K562 (cell line): ENCODE results near the gene GABRE. TPM values are rescaled to one million over a fixed set of nuclear protein-coding genes. Genes with fewer than 3 reads are reported as not detected.

ENCODE experiments used
- ARID1B ChIP-seq: fragments of 450-650 bp; IDR thresholded peaks from 2 replicates; pipeline ENCODE4 v1.6.1; 2016; ENCODE audit warnings: antibody characterized with exemption, mild to moderate bottlenecking, inconsistent platforms
- CREBBP ChIP-seq: IDR thresholded peaks from one replicate; pipeline ENCODE4 v1.6.1; 2012; ENCODE audit warnings: low read depth, mild to moderate bottlenecking, control low read depth, inconsistent platforms, low read length
- ETS2 ChIP-seq: IDR thresholded peaks from 2 replicates; pipeline ENCODE4 v1.6.1; 2016; ENCODE audit warnings: borderline replicate concordance, missing genetic modification characterization, mild to moderate bottlenecking, moderate library complexity, missing compliant biosample characterization; ENCODE audit not compliant: poor library complexity, severe bottlenecking
- GABPB1 ChIP-seq: sonication (generic); formaldehyde crosslinking; IDR thresholded peaks from 2 replicates; pipeline ENCODE4 v1.8.0; 2022; ENCODE audit warnings: mild to moderate bottlenecking, missing genetic modification reagents
- HEY1 ChIP-seq: fragments of 250-450 bp; sonication (Bioruptor Pico); IDR thresholded peaks from 2 replicates; pipeline ENCODE4 v1.5.0; 2020; ENCODE audit warnings: mild to moderate bottlenecking, moderate library complexity, borderline replicate concordance
- NFATC3 ChIP-seq: fragments of 450-650 bp; IDR thresholded peaks from 2 replicates; pipeline ENCODE4 v1.6.1; 2017; ENCODE audit warnings: mild to moderate bottlenecking
- NR2F6 ChIP-seq: fragments of 450-650 bp; formaldehyde crosslinking; IDR thresholded peaks from 2 replicates; pipeline ENCODE4 v1.4.0; 2020; ENCODE audit warnings: mild to moderate bottlenecking
- PBX2 ChIP-seq, 2 experiments: IDR thresholded peaks in 1 of 2; conservative IDR thresholded peaks in 1 of 2; 2 replicates each; pipeline ENCODE4 v1.6.1; 2016; ENCODE audit warnings: low read depth in 2 of 2, mild to moderate bottlenecking in 1 of 2, missing compliant biosample characterization in 1 of 2, missing genetic modification characterization in 1 of 2, moderate library complexity in 1 of 2
- PHF20 ChIP-seq: fragments of 450-650 bp; IDR thresholded peaks from 2 replicates; pipeline ENCODE4 v1.6.1; 2018; ENCODE audit not compliant: partially characterized antibody
- PTBP1 ChIP-seq: fragments of 200-400 bp; formaldehyde crosslinking; IDR thresholded peaks from 2 replicates; pipeline ENCODE4 v1.6.1; 2017; ENCODE audit warnings: low read depth, low read length
- ZBTB26 ChIP-seq: fragments of 450-650 bp; formaldehyde crosslinking; IDR thresholded peaks from 2 replicates; pipeline ENCODE4 v1.4.0; 2022; ENCODE audit warnings: missing genetic modification characterization
- ZFP30 ChIP-seq: fragments of 250-450 bp; sonication (Bioruptor Pico); IDR thresholded peaks from 2 replicates; pipeline ENCODE4 v1.8.0; 2022; ENCODE audit warnings: moderate library complexity, mild to moderate bottlenecking, inconsistent platforms, borderline replicate concordance
- ZNF592 ChIP-seq: fragments of 450-650 bp; IDR thresholded peaks from 2 replicates; pipeline ENCODE4 v1.6.1; 2017; ENCODE audit warnings: antibody characterized with exemption, mild to moderate bottlenecking
- ZNF695 ChIP-seq: fragments of 450-650 bp; formaldehyde crosslinking; IDR thresholded peaks from 2 replicates; pipeline ENCODE4 v1.4.0; 2020; ENCODE audit warnings: mild to moderate bottlenecking, moderate library complexity
- polyA plus RNA-seq, 8 experiments: library from polyadenylated mRNA; depleted of rRNA in 4 of 8; stranded (reverse) in 5 of 8; unstranded in 3 of 8; fragments of >200 nt; fragmentation: Nextera tagmentation in 2 of 8; fragmentation: Illumina TruSeq in 1 of 8; extraction: Ambion mirVana in 2 of 8; extraction: Trizol in 1 of 8; gene quantifications; 2 replicates each; pipeline versions ENCODE4 v1.2.1 to v1.2.3, GENCODE V29; 2011 to 2014; ENCODE audit warnings: inconsistent platforms in 1 of 8, missing spikeins in 1 of 8
- total RNA-seq, 7 experiments: library from RNA; depleted of rRNA in 6 of 7; stranded (reverse); fragments of >200 nt in 6 of 7; fragmentation: Illumina TruSeq in 2 of 7; extraction: Trizol in 2 of 7; gene quantifications; 2 replicates each; pipeline versions ENCODE4 v1.2.1 to v1.2.3, GENCODE V29; 2011 to 2021; ENCODE audit warnings: low replicate concordance in 1 of 7
- TF ChIP-seq, protein P1 (sequence below): fragments of 250-450 bp; sonication (Bioruptor Pico); IDR thresholded peaks from 2 replicates; pipeline ENCODE4 v1.5.0; 2021; ENCODE audit warnings: mild to moderate bottlenecking, moderate library complexity

Gene GABRE
- total and polyA plus RNA-seq, 9 of the 15 experiments (the other 6 are each of a cell fraction or from before 2014, with no cell fraction given), result 23.1 to 456 (median 148) TPM

- TF ChIP-seq, protein P1, sequence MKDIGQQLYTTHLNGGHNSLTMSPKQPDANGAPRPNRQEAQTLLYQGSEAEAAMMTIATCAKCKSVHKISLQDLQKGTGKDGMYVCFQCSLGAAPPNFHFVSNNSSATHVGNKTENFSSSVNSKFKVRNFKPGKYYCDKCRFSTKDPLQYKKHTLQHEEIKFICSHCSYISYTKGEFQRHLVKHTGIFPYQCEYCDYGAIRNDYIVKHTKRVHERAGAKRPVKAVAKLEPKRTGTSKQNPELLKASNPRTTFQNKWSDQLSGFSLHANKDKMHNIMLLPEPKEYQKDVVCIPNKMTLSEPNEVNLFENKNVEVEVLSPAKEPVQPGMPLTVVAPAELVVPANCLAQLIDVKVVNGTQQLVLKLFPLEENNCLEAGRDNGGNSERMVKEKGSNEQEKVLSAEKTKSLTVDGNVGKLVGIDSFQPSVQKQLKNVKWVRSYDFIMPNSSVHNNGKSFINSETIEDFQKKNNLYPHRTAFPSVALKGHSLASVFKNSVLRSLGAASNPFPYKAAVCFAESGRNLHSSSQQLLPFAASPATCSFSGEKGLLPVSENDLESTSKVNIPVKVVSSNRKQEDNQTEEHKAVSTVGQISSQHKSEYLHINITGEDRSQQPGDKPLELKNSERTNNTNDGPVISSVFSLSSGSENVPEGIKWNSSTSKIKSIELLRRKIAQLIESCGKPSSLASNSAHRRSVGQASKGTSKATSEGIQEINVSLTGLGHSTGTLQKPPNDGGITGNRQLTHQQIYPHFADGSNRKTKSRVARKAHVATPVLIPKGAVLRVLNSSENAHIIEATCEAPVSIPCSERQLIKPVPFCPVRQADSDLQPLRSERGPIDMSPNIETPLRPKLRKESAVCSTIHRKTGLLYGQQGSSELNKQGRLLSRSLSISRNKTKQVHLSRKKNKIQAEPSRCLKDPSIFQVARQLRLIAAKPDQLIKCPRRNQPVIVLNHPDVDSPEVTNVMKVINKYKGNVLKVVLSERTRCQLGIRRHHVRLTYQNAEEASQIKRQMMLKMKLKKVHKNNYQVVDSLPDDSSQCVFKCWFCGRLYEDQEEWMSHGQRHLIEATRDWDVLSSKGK, result no peak
- TF ChIP-seq HEY1 (CRISPR knock-in tag) (no peak), PHF20 (no peak), GABPB1 (CRISPR knock-in tag) (0 out of 2 replicates have a peak, but pooled peaks have one; percentile 28), CREBBP (no peak), NFATC3 (no peak), ZNF695 (CRISPR knock-in tag) (no peak), PBX2 (CRISPR knock-in tag; IDR thresholded peaks at IDR 0.05; ENCODE audit: low read depth) (no peak), PBX2 (tag; conservative IDR thresholded peaks at IDR 0.05; ENCODE audit: low read depth) (no peak), ZFP30 (CRISPR knock-in tag) (no peak), ARID1B (no peak), ZBTB26 (CRISPR knock-in tag) (no peak), PTBP1 (no peak), ETS2 (no peak), ZNF592 (no peak), NR2F6 (no peak)
Measured at GRCh38 chrX:151975228-151975593, 735 bp upstream of the GABRE start (continued).
